ENCODE data around the gene FBXW12.

GRCh38 chr3:48352546-48352945, 19.5 kb upstream of the FBXW12 start:
- TF ChIP-seq CTCF (IDR thresholded peaks at IDR 0.05; ENCODE audit: low read depth, low read length) (no peak), MAX (IDR thresholded peaks at IDR 0.05; ENCODE audit: low read depth, low read length) (no peak)
